NCI-H1436 treated with DMSO at 0.1 percent for 48 hours (cell line): ENCODE data around the gene CREBBP.

Experiments used
- DNase-seq: peaks from one replicate; lab custom pipeline; 2025; lab: John Stamatoyannopoulos, UW

Gene CREBBP

GRCh38 chr16:3797904-3798811 lies 82.4 kb downstream of the CREBBP start:
- DNase-seq = no peak

GRCh38 chr16:3797473-3797872 lies 83.0 kb downstream of the CREBBP start:
- DNase-seq = no peak

GRCh38 chr16:3793161-3793576 lies 87.3 kb downstream of the CREBBP start:
- DNase-seq = no peak

- DNase-seq = no peak
Measured at GRCh38 chr16:3792472-3793012, 88.0 kb downstream of the CREBBP start.

DNA sequence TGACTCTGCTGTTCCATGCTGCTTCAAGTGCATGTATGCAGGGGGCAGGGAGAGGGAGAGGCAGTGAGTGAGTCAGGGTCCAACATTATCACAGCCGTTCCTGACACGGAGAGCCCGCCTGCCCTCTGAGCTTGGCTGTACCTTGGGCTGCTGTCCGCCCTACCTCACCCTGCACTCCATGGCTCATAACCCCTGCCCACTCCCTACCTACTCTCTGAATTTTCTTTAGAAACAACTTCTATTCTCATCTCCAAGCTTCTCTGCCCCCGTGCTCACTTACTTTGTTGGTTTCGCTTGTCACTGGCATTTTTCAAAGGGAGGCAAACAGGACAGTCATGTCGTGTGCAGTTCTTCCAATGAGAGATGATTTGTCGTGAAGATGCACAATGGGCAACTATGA lies 88.8 kb downstream of the CREBBP start:
- no peak for DNase-seq

DNA sequence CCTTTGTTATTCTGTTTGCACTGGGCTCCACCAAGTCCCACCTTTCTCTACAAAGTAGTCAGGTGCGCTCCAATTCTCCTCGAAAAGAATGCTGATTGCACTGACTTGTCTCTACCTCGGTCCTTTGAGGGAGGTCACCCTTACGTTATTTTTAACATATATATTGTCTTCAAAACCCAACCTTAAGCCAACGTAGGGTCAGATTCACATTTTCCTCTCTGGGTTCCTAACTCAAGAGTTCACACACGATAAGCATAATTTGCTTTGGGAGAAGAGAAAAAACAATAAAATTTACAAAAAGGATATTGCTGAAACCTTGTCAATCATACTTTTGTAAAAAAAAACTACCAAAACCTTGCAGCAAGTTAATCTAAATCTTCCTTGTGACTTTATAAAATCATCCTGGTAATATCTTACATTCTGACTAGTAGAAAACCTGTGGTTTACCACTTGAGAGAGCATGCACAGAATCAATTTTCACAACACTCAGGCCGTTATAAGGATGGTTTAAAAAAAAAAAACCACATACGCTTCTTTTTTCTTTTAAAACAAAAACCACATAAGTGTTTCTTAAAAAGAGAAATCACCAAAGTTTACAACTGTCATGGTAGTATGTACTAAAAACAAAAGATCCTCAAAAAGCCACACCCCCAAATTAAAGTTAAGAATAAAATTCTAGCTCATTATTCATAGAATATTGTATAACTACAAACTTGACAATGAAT lies 91.0 kb downstream of the CREBBP start:
- no peak for DNase-seq

- DNase-seq = no peak
Measured at GRCh38 chr16:3788711-3789374, 91.7 kb downstream of the CREBBP start.

- no peak for DNase-seq
Measured at GRCh38 chr16:3787924-3788661, 92.4 kb downstream of the CREBBP start.

DNA sequence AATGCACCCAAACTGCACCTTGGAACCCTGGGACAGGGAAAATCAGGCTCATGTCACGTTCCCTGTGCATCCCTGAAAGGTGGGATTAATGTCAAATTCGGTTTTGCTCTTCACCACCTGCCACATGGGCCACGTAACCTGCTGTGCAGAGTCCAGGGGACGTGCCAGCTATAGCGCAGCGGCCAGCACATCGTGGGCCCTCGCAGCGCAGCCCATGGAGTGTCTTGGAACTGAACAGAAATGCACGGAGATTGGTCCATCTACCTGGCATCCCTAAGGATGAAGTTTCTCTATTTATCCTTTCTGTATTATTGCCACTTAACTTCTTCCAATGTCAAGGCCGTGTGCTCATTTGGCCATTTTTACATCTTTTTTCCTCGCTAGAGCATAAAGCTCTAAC lies 95.1 kb downstream of the CREBBP start:
- DNase-seq = no peak

- no peak for DNase-seq
Measured at GRCh38 chr16:3783516-3783915, 97.0 kb downstream of the CREBBP start.

DNA sequence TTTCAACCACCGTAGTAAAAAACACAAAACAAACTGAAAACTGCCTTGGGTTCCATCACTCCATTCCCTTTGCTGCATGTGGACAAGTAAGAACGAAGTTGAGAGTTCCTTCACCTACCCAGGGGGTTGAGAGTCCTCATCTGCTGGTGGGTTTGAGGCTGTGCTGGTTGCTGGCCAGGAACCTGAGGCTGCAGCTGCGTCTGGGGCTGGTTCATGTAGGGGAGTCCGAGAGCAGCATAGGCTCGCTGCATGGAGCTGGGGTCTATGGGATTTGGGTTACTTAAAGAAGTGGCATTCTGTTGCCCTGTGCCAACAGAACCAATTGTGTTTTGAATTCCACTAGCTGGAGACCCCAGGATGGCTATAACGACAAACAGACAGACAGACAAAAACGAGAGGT lies 97.9 kb downstream of the CREBBP start:
- no peak for DNase-seq

GRCh38 chr16:3781421-3781820 lies 99.1 kb downstream of the CREBBP start:
- DNase-seq = no peak

DNA sequence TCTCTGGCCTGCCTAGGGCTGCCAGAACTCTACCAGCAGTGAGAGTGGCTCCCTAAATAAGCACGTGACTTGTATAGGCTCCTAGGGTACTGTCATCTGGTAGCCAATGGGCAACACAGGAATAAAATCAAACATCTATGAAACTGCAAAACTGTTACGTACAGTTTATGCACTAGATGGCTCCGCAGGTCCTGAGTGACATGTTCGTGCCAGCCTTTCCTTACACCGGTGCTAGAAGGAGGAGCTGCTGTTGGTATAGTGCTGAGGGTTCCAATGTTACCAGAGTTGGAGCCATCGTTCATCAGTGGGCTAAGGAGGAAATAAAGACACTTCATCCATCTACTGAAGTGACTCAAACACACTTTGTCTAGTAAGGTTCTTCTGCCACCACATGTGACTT lies 99.9 kb downstream of the CREBBP start:
- no peak for DNase-seq

DNA sequence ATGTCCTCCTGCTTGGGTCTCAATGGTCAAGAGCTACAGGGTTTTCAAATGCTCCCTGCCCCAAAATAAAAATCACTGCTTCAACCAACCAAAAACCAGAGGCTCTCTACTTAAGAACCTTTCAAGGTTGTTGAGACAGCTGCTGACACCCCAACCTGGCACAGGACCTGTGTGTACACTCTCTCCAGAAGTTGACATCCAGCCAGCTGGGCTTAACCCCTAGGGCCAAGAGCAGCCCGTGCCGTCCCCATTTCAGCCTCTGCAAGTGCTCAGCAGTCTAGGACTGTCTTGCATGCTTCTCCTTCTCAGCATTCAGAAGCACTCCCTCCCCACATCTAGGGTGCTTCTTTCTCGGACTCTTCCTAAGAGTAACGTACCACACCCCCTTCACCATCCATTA lies 104.2 kb downstream of the CREBBP start:
- DNase-seq = no peak

- DNase-seq = no peak
Measured at GRCh38 chr16:3774819-3775218, 105.7 kb downstream of the CREBBP start.

GRCh38 chr16:3774156-3774767 lies 106.3 kb downstream of the CREBBP start:
- no peak for DNase-seq

DNA sequence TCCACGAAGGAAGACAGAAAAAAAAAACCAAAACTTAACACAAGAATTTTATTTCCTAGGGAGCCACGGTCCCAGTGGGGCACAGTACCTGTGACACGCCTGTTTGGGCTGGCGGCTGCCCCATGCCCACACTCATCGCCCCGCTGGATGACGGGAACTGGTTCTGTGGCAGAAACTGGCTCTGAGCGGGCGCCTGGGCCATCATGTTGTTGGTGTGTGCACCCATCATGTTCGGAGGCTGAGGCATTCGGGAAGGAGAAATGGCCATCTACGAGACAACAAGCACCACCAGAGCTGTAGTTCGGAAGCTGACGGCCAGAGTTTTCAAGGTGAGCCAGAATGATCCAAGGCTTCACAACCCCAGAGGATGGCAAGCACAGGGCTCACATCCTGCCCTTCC lies 106.8 kb downstream of the CREBBP start:
- DNase-seq = no peak

DNA sequence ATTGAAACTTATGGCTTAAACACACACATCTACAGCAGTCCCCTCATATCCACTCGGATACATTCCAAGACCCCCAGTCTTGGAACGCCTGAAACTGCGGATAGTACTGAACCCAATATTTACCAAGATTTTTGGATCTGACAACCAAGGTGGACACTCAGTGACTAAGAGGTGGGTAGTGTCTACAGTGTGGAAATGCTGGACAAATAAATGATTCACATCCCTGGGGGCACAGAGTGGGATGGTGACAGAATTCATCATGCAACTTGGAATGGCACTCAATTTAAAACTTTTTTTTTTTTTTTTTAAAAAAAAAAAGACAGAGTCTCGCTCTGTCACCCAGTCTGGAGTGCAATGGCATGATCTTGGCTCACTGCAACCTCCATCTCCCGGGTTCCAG lies 109.0 kb downstream of the CREBBP start:
- DNase-seq = no peak

- no peak for DNase-seq
Measured at GRCh38 chr16:3770530-3770929, 110.0 kb downstream of the CREBBP start.

DNA sequence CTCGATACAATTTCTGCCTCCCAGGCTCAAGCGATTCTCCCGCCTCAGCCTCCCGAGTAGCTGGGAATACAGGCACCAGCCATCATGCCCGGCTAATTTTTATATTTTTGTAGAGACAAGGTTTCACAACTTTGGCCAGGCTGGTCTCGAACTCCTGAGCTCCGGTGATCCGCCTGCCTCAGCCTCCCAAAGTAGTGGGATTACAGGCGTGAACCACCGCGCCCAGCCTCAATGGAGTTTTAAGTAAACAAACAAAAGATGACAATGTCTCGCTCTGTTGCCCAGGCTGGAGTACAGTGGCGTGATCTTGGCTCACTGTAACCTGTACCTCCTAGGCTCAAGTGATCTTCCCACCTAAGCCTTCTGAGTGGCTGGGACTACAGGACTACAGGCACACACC lies 110.6 kb downstream of the CREBBP start:
- DNase-seq = no peak

DNA sequence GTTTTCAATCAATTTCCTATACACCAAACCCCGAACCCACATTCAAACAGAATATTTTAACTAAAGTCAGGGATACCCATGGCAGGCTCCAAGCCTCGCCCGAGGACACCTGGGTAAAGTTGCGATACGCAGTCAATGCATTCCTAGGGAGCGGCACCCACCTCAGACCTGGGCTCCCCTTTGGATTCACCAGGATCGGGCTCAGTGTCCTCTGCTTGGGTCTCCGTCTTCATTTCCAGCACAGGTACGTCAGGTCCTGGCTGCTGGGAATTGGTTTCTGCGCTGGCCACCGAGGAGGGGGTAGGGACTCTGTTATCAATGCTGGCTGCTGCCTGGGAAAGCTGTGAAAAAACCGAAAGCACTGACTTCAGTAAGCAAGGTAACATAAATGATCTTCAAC lies 111.5 kb downstream of the CREBBP start:
- no peak for DNase-seq
